A549 (cell line): ENCODE measurements around the gene SLIT3. TPM values are rescaled to one million over a fixed set of nuclear protein-coding genes. Genes with fewer than 3 reads are reported as not detected.

Experiments
- ATAC-seq, 2 experiments: fragments of 200-7000 bp in 1 of 2; fragments of >200 bp in 1 of 2; cut with Nextera tagmentation in 1 of 2; cut with Tn5 transposase in 1 of 2; 3 replicates each; pipeline versions ENCODE4 v1.8.0 to v1.9.1; 2018 to 2020; ENCODE audit warnings: mild to moderate bottlenecking in 1 of 2, moderate library complexity in 1 of 2
- CTCF ChIA-PET: fragments of 300-600 bp; sonication (Branson Sonifier 250); formaldehyde crosslinking; extraction: SDS; loops from one replicate; lab custom pipeline; 2021; ENCODE audit warnings: antibody characterized with exemption, inconsistent platforms; lab: Yijun Ruan, JAX
- POLR2A ChIA-PET: fragments of 350-600 bp; formaldehyde crosslinking; extraction: SDS; loops from one replicate; lab custom pipeline; 2021; ENCODE audit warnings: antibody characterized with exemption, inconsistent platforms; lab: Yijun Ruan, JAX
- DNase-seq, 2 experiments: peaks; one replicate each; pipeline versions ENCODE4 v3.0.0 to v3.0.0-alpha.2; 2011 to 2016; ENCODE audit warnings: low read depth in 1 of 2, low spot score in 1 of 2
- FAIRE-seq: peaks from 2 replicates; lab custom pipeline; 2011; peaks lifted over from hg19 to GRCh38; lab: Jason Lieb, UNC
- H3K27ac ChIP-seq, 2 experiments: fragments of >200 bp; sonication (Bioruptor Twin); formaldehyde crosslinking; 3 replicates each; pipeline ENCODE4 v1.5.1; 2016 to 2017
- H3K4me1 ChIP-seq: fragments of >200 bp; sonication (Bioruptor Twin); formaldehyde crosslinking; 3 replicates; pipeline ENCODE4 v1.6.1; 2016
- H3K4me2 ChIP-seq: fragments of >200 bp; sonication (Bioruptor Twin); formaldehyde crosslinking; 3 replicates; pipeline ENCODE4 v1.6.1; 2016
- H3K4me3 ChIP-seq: fragments of >200 bp; sonication (Bioruptor Twin); formaldehyde crosslinking; 3 replicates; pipeline ENCODE4 v1.5.1; 2016
- H3K9me3 ChIP-seq: fragments of >200 bp; sonication (Bioruptor Twin); formaldehyde crosslinking; 3 replicates; pipeline ENCODE4 v1.6.1; 2016
- FOSB ChIP-seq: fragments of 250-450 bp; sonication (Bioruptor Pico); IDR thresholded peaks from 2 replicates; pipeline ENCODE4 v1.5.0; 2020; ENCODE audit warnings: mild to moderate bottlenecking, moderate library complexity
- FOSL2 ChIP-seq, 2 experiments: fragments of 450-650 bp in 1 of 2; fragments of >200 bp in 1 of 2; sonication (Bioruptor Twin) in 1 of 2; formaldehyde crosslinking; IDR thresholded peaks; 2 replicates each; pipeline versions ENCODE4 v1.5.0 to v1.6.1; 2016 to 2020; ENCODE audit warnings: mild to moderate bottlenecking in 1 of 2, moderate library complexity in 1 of 2
- FOXS1 ChIP-seq: fragments of 250-450 bp; sonication (Bioruptor Pico); IDR thresholded peaks from 2 replicates; pipeline ENCODE4 v1.5.0; 2020; ENCODE audit warnings: mild to moderate bottlenecking, moderate library complexity
- KDM1A ChIP-seq: fragments of 200-600 bp; sonication (generic); IDR thresholded peaks from 2 replicates; pipeline ENCODE4 v1.6.1; 2016; ENCODE audit warnings: low read depth, mild to moderate bottlenecking
- PHF8 ChIP-seq: fragments of 200-600 bp; sonication (generic); IDR thresholded peaks from 2 replicates; pipeline ENCODE4 v1.6.1; 2016; ENCODE audit warnings: low read depth, mild to moderate bottlenecking, antibody characterized with exemption, moderate library complexity, borderline replicate concordance
- RCOR1 ChIP-seq: fragments of 150-350 bp; IDR thresholded peaks from 2 replicates; pipeline ENCODE4 v1.6.1; 2014; ENCODE audit warnings: antibody characterized with exemption, low read length, low read depth
- SREBF2 ChIP-seq: fragments of 450-650 bp; IDR thresholded peaks from 2 replicates; pipeline ENCODE4 v1.6.1; 2014; ENCODE audit warnings: mild to moderate bottlenecking, moderate library complexity
- TP53 ChIP-seq: fragments of 250-450 bp; sonication (Bioruptor Pico); IDR thresholded peaks from 2 replicates; pipeline ENCODE4 v1.5.0; 2021; ENCODE audit warnings: mild to moderate bottlenecking, moderate library complexity
- ZC3H11A ChIP-seq: fragments of 450-650 bp; IDR thresholded peaks from 2 replicates; pipeline ENCODE4 v1.6.1; 2014; ENCODE audit warnings: antibody characterized with exemption, mild to moderate bottlenecking
- ZSCAN20 ChIP-seq: fragments of 250-450 bp; sonication (Bioruptor Pico); IDR thresholded peaks from 2 replicates; pipeline ENCODE4 v1.8.0; 2022; ENCODE audit warnings: mild to moderate bottlenecking, moderate library complexity
- WGBS: methylation state at CpG from one replicate; pipeline ENCODE4 v1.1.6; 2017; ENCODE audit errors: missing lambda C conversion rate; 5-methylcytosine and 5-hydroxymethylcytosine counted together
- polyA plus RNA-seq, 4 experiments: library from polyadenylated mRNA; depleted of rRNA in 3 of 4; stranded (reverse); fragments of >200 nt; fragmentation: RNase III in 1 of 4; extraction: RNeasy Plus Mini Kit Qiagen cat#74134 plus additional on column Dnase treatment in 1 of 4; gene quantifications; 2 replicates in 3 of 4; 3 replicates in 1 of 4; pipeline ENCODE4 v1.2.3, GENCODE V29; 2011 to 2017
- TF ChIP-seq, protein P1 (sequence below): fragments of >200 bp; sonication (Bioruptor Twin); formaldehyde crosslinking; IDR thresholded peaks from 3 replicates; pipeline ENCODE4 v1.5.1; 2016
- TF ChIP-seq, protein P2 (sequence below): fragments of >200 bp; sonication (Bioruptor Twin); formaldehyde crosslinking; IDR thresholded peaks from 3 replicates; pipeline ENCODE4 v1.6.1; 2016
- TF ChIP-seq, protein P3 (sequence below): fragments of 250-450 bp; sonication (Bioruptor Pico); IDR thresholded peaks from 2 replicates; pipeline ENCODE4 v1.5.0; 2021; ENCODE audit warnings: mild to moderate bottlenecking, moderate library complexity, borderline replicate concordance
- TF ChIP-seq, protein P4 (sequence below): IDR thresholded peaks from 2 replicates; pipeline ENCODE4 v1.6.1; 2012; ENCODE audit warnings: low read depth, borderline replicate concordance
- TF ChIP-seq, protein P5 (sequence below): fragments of 200-600 bp; sonication (generic); IDR thresholded peaks from 2 replicates; pipeline ENCODE4 v1.6.1; 2016; ENCODE audit warnings: antibody characterized with exemption, mild to moderate bottlenecking, moderate library complexity

Gene SLIT3
- polyA plus RNA-seq, 2 of the 4 experiments (the other 2 are of a cell fraction): 12.7 to 22.9 TPM

DNA sequence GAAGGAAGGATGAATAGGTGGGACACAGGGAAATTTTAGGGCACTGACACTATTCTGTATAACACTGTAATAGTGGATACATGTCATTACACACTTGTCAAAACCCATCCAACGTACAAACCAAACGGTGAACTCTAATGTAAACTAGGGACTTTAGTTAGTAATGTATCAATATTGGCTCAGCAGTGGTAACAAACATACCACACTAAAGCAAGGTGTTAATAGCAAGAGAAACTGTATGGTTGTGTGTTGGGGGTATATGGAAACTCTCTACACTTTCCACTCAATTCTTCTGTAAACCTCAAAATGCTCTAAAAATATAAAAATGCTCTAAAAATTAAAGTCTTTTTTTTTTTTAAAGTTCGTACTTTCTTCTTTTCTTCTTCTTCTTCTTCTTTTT lies 428.7 kb downstream of the SLIT3 start:
- Histone ChIP-seq H3K4me1 (no peaks in the 10 kb centered on the region; the same call in 2 of the 3 replicates), H3K9me3 (no peaks in the 10 kb centered on the region), H3K4me2 (no peak overlapping the region), H3K27ac (no peak overlapping the region), H3K4me3 (no peak overlapping the region)
- POLR2A ChIA-PET: no interaction called here
- DNase-seq (no peak), FAIRE-seq (no peak), ATAC-seq (no peak)
- TF ChIP-seq ZC3H11A: no peak
- TF ChIP-seq ZSCAN20: no peak
- TF ChIP-seq SREBF2: no peak
- no peak for TF ChIP-seq RCOR1
- TF ChIP-seq TP53 (CRISPR knock-in tag): no peak
- TF ChIP-seq, protein P1, sequence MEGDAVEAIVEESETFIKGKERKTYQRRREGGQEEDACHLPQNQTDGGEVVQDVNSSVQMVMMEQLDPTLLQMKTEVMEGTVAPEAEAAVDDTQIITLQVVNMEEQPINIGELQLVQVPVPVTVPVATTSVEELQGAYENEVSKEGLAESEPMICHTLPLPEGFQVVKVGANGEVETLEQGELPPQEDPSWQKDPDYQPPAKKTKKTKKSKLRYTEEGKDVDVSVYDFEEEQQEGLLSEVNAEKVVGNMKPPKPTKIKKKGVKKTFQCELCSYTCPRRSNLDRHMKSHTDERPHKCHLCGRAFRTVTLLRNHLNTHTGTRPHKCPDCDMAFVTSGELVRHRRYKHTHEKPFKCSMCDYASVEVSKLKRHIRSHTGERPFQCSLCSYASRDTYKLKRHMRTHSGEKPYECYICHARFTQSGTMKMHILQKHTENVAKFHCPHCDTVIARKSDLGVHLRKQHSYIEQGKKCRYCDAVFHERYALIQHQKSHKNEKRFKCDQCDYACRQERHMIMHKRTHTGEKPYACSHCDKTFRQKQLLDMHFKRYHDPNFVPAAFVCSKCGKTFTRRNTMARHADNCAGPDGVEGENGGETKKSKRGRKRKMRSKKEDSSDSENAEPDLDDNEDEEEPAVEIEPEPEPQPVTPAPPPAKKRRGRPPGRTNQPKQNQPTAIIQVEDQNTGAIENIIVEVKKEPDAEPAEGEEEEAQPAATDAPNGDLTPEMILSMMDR: no peak
- no peak for TF ChIP-seq FOSB (CRISPR knock-in tag)
- TF ChIP-seq, protein P2, sequence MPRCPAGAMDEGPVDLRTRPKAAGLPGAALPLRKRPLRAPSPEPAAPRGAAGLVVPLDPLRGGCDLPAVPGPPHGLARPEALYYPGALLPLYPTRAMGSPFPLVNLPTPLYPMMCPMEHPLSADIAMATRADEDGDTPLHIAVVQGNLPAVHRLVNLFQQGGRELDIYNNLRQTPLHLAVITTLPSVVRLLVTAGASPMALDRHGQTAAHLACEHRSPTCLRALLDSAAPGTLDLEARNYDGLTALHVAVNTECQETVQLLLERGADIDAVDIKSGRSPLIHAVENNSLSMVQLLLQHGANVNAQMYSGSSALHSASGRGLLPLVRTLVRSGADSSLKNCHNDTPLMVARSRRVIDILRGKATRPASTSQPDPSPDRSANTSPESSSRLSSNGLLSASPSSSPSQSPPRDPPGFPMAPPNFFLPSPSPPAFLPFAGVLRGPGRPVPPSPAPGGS: no peak
- TF ChIP-seq, protein P3, sequence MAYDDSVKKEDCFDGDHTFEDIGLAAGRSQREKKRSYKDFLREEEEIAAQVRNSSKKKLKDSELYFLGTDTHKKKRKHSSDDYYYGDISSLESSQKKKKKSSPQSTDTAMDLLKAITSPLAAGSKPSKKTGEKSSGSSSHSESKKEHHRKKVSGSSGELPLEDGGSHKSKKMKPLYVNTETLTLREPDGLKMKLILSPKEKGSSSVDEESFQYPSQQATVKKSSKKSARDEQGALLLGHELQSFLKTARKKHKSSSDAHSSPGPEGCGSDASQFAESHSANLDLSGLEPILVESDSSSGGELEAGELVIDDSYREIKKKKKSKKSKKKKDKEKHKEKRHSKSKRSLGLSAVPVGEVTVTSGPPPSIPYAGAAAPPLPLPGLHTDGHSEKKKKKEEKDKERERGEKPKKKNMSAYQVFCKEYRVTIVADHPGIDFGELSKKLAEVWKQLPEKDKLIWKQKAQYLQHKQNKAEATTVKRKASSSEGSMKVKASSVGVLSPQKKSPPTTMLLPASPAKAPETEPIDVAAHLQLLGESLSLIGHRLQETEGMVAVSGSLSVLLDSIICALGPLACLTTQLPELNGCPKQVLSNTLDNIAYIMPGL (CRISPR knock-in tag): no peak
- 54% methylated on average over 3 of the region's 3 CpGs for WGBS
- CTCF ChIA-PET: no interaction called here

DNA sequence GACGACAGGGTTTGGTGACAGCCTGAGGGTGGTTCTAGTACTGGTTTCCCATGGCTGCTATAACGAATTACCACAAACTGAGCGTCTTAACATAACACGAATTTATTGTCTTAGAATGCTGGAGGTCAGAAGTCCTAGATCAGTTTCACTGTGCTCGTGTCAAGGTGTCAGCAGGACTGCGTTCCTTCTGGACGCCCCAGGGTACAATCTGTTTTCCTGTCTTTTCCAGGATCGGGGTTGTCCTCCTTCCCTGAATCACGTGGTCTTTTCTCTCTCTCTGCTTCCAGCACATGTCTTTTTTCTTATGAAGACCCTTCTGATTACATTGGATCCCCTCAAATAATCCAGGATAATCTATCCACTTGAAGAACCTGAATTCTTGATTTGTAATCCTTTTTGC lies 430.0 kb downstream of the SLIT3 start:
- FAIRE-seq (no peak), DNase-seq (no peak)
- no peaks in the 10 kb centered on the region for H3K9me3 ChIP-seq
- H3K4me3 ChIP-seq: no peak overlapping the region
- POLR2A ChIA-PET: no interaction called here
- TF ChIP-seq ZC3H11A (no peak), PHF8 (no peak), FOXS1 (CRISPR knock-in tag) (no peak), FOSB (CRISPR knock-in tag) (no peak), FOSL2 (IDR thresholded peaks at IDR 0.05) (no peak), FOSL2 (CRISPR knock-in tag; IDR thresholded peaks at IDR 0.05) (no peak), KDM1A (no peak)
- TF ChIP-seq, protein P4, sequence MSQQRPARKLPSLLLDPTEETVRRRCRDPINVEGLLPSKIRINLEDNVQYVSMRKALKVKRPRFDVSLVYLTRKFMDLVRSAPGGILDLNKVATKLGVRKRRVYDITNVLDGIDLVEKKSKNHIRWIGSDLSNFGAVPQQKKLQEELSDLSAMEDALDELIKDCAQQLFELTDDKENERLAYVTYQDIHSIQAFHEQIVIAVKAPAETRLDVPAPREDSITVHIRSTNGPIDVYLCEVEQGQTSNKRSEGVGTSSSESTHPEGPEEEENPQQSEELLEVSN: no peak
- TF ChIP-seq, protein P5, sequence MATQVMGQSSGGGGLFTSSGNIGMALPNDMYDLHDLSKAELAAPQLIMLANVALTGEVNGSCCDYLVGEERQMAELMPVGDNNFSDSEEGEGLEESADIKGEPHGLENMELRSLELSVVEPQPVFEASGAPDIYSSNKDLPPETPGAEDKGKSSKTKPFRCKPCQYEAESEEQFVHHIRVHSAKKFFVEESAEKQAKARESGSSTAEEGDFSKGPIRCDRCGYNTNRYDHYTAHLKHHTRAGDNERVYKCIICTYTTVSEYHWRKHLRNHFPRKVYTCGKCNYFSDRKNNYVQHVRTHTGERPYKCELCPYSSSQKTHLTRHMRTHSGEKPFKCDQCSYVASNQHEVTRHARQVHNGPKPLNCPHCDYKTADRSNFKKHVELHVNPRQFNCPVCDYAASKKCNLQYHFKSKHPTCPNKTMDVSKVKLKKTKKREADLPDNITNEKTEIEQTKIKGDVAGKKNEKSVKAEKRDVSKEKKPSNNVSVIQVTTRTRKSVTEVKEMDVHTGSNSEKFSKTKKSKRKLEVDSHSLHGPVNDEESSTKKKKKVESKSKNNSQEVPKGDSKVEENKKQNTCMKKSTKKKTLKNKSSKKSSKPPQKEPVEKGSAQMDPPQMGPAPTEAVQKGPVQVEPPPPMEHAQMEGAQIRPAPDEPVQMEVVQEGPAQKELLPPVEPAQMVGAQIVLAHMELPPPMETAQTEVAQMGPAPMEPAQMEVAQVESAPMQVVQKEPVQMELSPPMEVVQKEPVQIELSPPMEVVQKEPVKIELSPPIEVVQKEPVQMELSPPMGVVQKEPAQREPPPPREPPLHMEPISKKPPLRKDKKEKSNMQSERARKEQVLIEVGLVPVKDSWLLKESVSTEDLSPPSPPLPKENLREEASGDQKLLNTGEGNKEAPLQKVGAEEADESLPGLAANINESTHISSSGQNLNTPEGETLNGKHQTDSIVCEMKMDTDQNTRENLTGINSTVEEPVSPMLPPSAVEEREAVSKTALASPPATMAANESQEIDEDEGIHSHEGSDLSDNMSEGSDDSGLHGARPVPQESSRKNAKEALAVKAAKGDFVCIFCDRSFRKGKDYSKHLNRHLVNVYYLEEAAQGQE: no peak
- TF ChIP-seq, protein P1: no peak
- TF ChIP-seq, all 56 proteins: peak for 0
- no peak overlapping the region for H3K27ac ChIP-seq
- no peak overlapping the region for H3K4me2 ChIP-seq
- ATAC-seq: no peak
- H3K4me1 ChIP-seq: no peaks in the 10 kb centered on the region; the same call in 2 of the 3 replicates
- 76% methylated on average over 9 of the region's 9 CpGs for WGBS
- CTCF ChIA-PET: no interaction called here
